GM15510 (cell line): ENCODE measurements around the gene TFEC.

Source experiments
- POLR2A ChIP-seq: IDR thresholded peaks from 3 replicates; pipeline ENCODE4 v1.6.1; 2011; ENCODE audit warnings: borderline replicate concordance; ENCODE audit not compliant: insufficient read length; ENCODE audit errors: extremely low read depth

The TFEC gene

DNA sequence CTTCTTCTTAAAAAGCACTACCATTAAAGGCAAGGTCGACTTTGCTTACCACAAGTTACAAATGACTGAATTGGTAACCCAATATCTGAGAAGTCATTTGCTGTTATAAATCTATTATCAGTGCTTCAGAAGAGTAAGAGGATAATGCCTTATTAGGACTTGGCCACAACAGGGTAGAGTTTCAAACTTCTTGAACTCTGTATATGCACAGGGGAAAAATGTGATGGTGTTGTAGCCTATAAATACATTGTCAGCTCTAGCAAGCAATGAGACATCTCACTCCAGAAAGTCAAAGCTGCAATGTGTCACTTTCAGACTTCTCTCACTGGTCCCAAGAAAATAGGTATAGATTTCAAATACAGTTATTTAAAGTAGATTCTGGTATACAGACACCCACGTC lies 9.3 kb downstream of the TFEC start:
- no peak for TF ChIP-seq POLR2A

DNA sequence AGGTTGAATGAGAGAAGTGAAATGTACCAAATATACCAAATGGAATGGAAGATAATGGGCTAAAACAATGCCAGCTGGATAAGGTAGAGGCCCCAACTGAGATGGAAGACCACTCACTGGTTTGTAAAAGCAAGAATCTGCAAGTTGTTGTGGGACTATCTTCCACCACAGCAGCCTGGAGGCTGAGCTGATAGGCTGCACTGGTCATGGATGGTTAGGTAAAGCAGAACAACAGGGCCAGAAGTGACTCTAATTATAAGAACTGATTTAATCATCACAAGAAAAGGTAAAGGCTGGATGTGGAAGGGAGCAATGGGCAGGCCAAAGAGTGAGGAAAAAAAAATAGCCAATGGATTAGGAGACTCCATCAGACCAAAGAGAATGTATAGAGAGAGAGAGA lies 11.8 kb downstream of the TFEC start:
- no peak for TF ChIP-seq POLR2A

DNA sequence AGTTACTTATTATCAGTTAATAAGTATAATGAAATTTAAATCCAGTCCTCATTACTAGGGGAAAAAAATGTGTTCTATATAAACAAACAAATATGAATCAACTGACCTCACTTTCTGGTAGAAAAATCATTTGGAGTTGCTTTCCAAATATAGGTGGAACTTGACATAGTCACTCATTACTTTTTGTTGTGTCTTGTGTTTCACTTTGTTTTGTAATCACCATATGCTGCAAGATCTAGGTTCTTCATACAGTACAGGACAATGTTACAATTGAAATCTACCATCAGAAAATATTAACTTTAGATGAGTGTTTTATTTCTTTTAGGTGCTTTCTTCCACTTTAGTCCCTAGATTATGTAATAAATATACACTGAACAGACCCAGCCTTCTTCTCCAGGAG lies 16.9 kb downstream of the TFEC start:
- TF ChIP-seq POLR2A = no peak

DNA sequence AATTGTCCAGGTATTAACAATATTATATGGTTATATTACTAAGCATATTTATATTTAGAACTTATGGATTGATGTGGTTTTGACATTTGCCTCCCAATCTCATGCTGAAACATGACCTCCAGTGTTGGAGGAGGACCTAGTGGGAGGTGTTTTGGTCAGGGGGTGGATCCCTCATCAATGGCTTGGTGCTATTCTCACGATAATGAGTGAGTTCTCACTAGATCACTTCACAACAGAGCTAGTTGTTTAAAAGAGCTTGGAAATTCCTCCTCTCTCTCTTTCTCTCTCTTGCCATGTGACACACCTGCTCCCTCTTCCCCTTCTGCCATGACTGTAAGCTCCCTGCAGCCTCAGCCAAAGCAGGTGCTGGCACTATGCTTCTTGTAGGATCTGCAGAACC lies 19.0 kb downstream of the TFEC start:
- TF ChIP-seq POLR2A = no peak

DNA sequence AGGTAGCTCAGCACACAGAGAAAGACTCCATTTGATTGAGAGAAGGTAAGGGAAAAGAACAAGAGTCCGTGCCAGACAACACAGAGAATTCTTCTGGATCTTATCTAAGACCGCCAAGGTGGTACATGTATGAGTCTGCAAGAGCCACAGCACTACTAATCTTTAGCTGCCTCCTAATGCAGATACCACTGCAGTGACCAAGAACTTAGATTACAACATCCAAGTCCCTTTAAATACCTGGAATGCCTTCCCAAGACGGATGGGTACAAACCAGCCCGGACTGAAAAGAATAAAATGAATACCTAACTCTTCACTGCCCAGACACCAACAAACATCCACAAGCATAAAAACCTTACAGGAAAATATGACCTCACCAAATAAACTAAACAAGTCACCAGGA lies 33.3 kb downstream of the TFEC start:
- no peak for TF ChIP-seq POLR2A

- TF ChIP-seq POLR2A = no peak
Measured at GRCh38 chr7:115995701-115996100, 34.9 kb downstream of the TFEC start.

- no peak for TF ChIP-seq POLR2A
Measured at GRCh38 chr7:115988401-115988800, 42.2 kb downstream of the TFEC start.

GRCh38 chr7:115987486-115987885 lies 43.1 kb downstream of the TFEC start:
- TF ChIP-seq POLR2A = no peak

DNA sequence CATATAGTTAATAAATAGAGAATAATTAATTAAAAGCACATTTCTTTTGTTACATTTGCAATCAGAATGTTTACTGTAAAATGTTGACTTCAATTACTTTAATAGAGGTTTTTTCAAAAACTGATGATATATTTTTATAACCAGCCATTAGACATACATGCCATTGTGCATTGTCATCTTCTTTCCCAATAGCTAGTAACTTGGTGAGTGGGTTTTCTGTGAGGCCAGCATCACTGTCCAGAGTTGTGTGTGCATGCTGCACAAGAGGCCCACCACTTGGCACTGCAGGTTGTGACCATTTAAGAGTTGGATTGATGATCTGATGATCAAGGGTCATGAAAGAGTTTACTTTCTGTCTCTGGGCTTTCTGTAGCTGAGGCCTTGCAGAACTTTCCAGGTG lies 46.5 kb downstream of the TFEC start:
- TF ChIP-seq POLR2A = no peak

- no peak for TF ChIP-seq POLR2A
Measured at GRCh38 chr7:115980159-115980558, 50.4 kb downstream of the TFEC start.

DNA sequence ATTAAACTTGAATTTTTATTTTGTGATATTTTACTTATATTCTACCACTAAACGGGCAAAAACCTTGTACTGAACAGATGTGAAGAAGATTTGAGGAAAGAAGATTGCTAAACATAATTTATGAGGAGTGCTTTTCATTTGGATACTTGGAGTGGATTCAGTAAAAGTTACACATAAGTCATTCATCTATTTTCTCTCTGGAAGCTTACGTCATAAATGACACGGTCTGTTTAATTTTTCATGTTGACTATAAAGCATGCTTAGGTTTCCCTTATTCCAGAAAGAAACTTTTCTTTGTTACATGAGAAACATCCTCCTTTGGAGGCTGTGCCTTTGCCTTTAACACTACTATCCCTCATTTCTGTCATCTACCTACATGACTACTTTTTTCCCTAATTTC lies 53.9 kb downstream of the TFEC start:
- no peak for TF ChIP-seq POLR2A

- no peak for TF ChIP-seq POLR2A
Measured at GRCh38 chr7:115975766-115976165, 54.8 kb downstream of the TFEC start.

DNA sequence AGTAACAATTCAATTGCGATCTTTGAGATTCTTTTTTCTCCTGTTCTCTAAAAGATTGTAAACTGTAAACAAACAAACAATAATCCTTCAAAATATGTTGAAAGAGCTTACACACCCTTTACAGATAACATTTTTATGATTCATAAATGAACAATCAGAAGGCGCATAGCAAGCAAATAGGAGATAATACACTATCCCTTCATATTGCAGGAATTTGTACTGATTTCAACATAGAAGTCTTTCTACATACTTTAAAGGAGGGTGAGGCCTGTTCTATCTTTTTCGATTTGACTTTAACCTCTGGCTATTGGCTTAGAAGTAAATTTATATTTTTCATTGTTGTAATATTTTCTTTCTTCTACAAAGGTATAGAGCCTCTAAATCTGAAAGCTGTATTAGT lies 57.2 kb downstream of the TFEC start:
- TF ChIP-seq POLR2A = no peak

DNA sequence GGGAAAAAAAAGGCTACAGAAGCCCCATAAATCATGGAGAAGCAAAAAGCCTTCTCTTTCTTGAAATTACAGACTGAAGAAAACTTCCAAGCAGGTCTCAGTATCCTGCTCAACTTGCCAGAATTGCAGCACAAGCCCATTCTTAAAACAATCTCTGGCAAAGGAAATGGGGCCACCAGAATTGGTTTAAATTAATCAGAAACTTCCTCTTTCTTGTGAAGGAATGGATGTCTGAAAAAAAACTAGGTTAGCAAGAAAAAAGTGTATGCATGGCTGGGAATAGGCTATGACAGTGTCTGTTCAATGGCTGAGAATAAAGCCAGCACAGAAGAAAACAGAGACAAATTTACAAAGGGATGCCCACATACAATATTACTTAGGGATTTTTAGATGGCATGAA lies 59.1 kb downstream of the TFEC start:
- no peak for TF ChIP-seq POLR2A

DNA sequence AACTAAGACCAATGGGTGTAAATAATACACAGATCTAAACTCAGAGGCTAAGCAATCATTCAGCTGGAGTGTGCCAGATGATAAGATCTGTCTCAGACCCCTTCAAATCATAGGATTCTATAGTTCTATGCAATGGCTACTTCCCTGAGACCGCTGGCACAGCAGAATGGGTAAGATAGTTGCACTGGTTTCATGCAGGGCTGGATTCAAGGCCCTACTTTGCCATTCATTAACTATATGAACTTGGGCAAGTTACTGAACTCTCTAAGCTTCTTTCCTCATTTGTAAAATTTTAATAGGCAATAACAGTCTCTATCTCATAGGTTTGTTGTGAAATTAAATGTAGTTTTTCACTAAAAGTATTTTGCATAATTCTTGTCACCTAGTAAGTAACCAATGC lies 62.0 kb downstream of the TFEC start:
- no peak for TF ChIP-seq POLR2A

- TF ChIP-seq POLR2A = no peak
Measured at GRCh38 chr7:115968171-115968570, 62.4 kb downstream of the TFEC start.

DNA sequence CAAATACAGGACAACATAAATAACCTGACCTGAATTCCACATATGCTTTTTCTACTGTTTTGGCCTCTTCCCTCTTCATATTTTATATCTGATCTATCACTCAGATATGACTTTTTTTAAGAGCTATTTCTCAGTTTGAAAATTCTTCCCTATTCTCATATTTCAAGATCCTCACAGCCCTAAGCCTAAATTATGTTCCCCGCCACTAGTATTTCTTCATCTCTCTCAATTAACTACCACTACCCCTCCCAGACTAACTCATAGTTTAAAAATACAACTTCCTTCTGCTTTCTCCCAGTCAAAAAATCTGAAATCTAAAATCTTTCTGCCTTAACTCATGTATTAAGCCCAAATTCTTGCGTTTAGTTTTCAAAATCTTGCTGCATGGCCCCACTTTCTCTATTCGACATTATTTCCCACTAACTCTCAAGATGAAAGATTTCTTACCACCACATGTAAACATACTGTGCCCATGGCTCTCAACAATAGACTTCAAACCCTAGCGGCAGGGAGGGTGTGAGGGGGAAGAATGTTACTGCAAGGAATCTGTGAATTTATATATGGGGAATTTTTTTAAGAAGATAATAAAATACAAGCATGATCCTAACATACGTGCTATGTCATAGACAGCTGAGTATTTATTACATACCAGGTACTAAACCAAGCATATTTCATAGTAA lies 64.6 kb downstream of the TFEC start:
- TF ChIP-seq POLR2A = no peak
